ENCODE data around the gene SPOCK3.
"Not testable (repeated sequence)": the region's sequence is repeated elsewhere in the genome, so short reads cannot be mapped to it uniquely, and the experiment has no call there.

The SPOCK3 gene

DNA sequence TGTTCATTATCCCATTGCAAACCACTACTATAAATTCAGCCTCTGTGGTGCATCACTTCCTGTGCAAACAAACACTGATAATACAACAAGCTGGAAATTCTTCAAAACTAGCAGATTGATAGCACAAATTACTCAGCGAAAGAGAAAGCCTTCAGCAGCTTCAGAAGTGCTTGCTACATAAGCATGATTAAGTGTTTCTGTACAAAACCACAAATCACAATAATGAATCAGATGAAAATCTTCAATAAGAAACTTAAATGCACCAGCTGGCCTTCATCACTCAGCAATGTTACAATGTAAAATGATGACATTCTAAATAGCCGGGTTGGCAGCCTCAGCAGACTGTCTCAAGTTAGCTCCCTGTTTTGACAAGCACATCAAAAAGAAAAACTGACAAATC is 262.2 kb downstream of the SPOCK3 start:
- Histone ChIP-seq H3K27ac (ENCODE audit: low read length) (no peak overlapping the region), H3K9ac (ENCODE audit: low read length in 2 of 2) (no peak overlapping the region), H3K27me3 (ENCODE audit: control insufficient read depth in 1 of 2, insufficient read depth in 2 of 2, low read length in 2 of 2) (no peaks in the 10 kb centered on the region)

DNA sequence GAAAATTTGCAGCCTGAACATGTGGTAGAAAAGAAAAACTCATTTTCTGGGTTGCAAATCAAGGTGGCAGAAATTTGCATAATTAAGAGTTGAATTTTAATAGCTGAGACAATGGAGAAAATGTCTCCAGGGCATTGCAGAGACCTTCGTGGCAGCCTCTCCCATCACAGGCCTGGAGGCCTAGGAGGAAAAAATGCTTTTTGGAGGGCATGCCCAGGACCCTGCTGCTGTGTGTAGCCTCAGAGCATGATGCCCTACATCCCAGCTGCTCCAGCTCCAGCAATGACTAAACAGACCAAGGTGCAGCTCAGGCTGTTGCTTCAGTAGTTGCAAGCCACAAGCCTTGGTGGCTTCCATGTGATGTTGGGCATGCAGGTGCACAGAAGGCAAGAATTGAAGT is 266.1 kb downstream of the SPOCK3 start:
- not testable (repeated sequence) for H3K27ac ChIP-seq (ENCODE audit: low read length); H3K9ac ChIP-seq (ENCODE audit: low read length in 2 of 2); H3K4me3 ChIP-seq (ENCODE audit: low read length in 2 of 2); H3K36me3 ChIP-seq (ENCODE audit: control insufficient read depth in 2 of 2, insufficient read depth in 2 of 2, low read length in 2 of 2); H3K9me3 ChIP-seq (ENCODE audit: control insufficient read depth in 2 of 2, low read length in 2 of 2); H3K27me3 ChIP-seq (ENCODE audit: control insufficient read depth in 1 of 2, insufficient read depth in 2 of 2, low read length in 2 of 2); H3K4me1 ChIP-seq (ENCODE audit: control insufficient read depth, insufficient read depth, low read length)

More for the DNA sequence above, 262.2 kb downstream of the SPOCK3 start:
- Histone ChIP-seq H3K4me3 (ENCODE audit: low read length in 2 of 2) (no peak overlapping the region), H3K9me3 (ENCODE audit: control insufficient read depth in 2 of 2, low read length in 2 of 2) (no peaks in the 10 kb centered on the region), H3K36me3 (ENCODE audit: control insufficient read depth in 2 of 2, insufficient read depth in 2 of 2, low read length in 2 of 2) (no peaks in the 10 kb centered on the region), H3K4me1 (ENCODE audit: control insufficient read depth, insufficient read depth, low read length) (no peaks in the 10 kb centered on the region)

DNA sequence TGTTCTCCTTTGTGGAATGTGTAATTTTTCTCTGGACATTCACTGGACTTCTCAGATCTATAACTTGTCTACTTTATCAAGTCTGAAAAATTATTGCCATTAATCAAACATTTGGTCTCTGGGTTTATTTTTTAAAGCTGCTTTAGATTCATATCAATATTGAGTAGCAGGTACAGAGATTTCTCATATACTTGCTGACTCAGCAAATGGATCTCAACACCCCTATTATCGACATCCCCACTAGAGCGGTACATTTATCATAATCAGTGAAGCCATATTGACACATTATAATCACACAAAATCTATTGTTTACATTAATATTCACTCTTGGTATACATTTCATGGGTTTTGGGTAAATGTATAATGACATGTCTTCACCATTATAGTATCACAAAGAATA is 268.7 kb downstream of the SPOCK3 start:
- no peaks in the 10 kb centered on the region for H3K4me1 ChIP-seq (ENCODE audit: control insufficient read depth, insufficient read depth, low read length)
- no peaks in the 10 kb centered on the region for H3K36me3 ChIP-seq (ENCODE audit: control insufficient read depth in 2 of 2, insufficient read depth in 2 of 2, low read length in 2 of 2)
- no peaks in the 10 kb centered on the region for H3K9me3 ChIP-seq (ENCODE audit: control insufficient read depth in 2 of 2, low read length in 2 of 2)
- H3K4me3 ChIP-seq (ENCODE audit: low read length in 2 of 2), result no peak overlapping the region
- no peak overlapping the region for H3K27ac ChIP-seq (ENCODE audit: low read length)
- H3K9ac ChIP-seq (ENCODE audit: low read length in 2 of 2), result no peak overlapping the region
- H3K27me3 ChIP-seq (ENCODE audit: control insufficient read depth in 1 of 2, insufficient read depth in 2 of 2, low read length in 2 of 2), result no peaks in the 10 kb centered on the region

DNA sequence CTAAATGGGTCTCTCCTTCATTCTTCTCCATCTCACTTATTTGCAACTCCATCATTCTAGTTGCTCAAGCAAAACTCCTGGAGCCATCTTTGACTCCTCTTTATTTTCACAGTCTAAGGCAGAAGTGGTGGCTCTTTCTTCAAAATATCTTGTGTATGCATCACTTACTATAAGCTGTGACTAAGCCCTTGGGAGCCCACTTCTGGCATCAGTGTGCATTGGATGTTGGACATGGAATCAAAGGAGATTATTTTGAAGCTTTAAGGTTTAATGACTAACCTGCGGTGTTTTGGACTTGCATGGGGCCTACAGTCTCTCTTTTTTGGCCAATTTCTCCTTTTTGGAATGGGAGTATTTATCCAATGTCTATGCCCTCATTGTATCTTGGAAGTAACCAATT is 276.8 kb downstream of the SPOCK3 start:
- no peaks in the 10 kb centered on the region for H3K9me3 ChIP-seq (ENCODE audit: control insufficient read depth in 2 of 2, low read length in 2 of 2)
- no peaks in the 10 kb centered on the region for H3K36me3 ChIP-seq (ENCODE audit: control insufficient read depth in 2 of 2, insufficient read depth in 2 of 2, low read length in 2 of 2)
- H3K9ac ChIP-seq (ENCODE audit: low read length in 2 of 2), result no peak overlapping the region
- H3K4me1 ChIP-seq (ENCODE audit: control insufficient read depth, insufficient read depth, low read length), result no peaks in the 10 kb centered on the region
- no peaks in the 10 kb centered on the region for H3K27me3 ChIP-seq (ENCODE audit: control insufficient read depth in 1 of 2, insufficient read depth in 2 of 2, low read length in 2 of 2)
- H3K27ac ChIP-seq (ENCODE audit: low read length), result no peak overlapping the region
- H3K4me3 ChIP-seq (ENCODE audit: low read length in 2 of 2), result no peak overlapping the region

DNA sequence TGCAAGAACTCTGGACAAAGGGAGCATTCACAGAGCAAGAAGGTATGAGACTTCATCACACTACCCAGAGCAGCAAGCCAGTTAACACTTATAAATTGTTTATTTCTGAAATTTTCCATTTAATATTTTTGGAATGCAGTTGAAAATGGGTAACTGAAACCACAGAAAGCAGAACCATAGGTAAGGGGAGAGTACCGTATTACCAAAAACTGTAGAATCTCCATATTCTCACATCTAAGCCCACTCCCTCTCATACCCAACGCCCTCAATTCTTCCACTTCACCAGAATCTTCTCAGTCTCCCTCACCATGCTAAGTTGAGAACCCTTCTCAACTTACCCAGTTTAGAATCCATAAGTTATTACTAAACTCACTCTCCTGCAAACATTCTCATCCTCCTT is 277.8 kb downstream of the SPOCK3 start:
- H3K36me3 ChIP-seq (ENCODE audit: control insufficient read depth in 2 of 2, insufficient read depth in 2 of 2, low read length in 2 of 2), result no peaks in the 10 kb centered on the region
- H3K4me1 ChIP-seq (ENCODE audit: control insufficient read depth, insufficient read depth, low read length), result no peaks in the 10 kb centered on the region
- H3K27me3 ChIP-seq (ENCODE audit: control insufficient read depth in 1 of 2, insufficient read depth in 2 of 2, low read length in 2 of 2), result no peaks in the 10 kb centered on the region
- no peak overlapping the region for H3K27ac ChIP-seq (ENCODE audit: low read length)
- no peak overlapping the region for H3K9ac ChIP-seq (ENCODE audit: low read length in 2 of 2)
- H3K4me3 ChIP-seq (ENCODE audit: low read length in 2 of 2), result no peak overlapping the region
- H3K9me3 ChIP-seq (ENCODE audit: control insufficient read depth in 2 of 2, low read length in 2 of 2), result no peaks in the 10 kb centered on the region

DNA sequence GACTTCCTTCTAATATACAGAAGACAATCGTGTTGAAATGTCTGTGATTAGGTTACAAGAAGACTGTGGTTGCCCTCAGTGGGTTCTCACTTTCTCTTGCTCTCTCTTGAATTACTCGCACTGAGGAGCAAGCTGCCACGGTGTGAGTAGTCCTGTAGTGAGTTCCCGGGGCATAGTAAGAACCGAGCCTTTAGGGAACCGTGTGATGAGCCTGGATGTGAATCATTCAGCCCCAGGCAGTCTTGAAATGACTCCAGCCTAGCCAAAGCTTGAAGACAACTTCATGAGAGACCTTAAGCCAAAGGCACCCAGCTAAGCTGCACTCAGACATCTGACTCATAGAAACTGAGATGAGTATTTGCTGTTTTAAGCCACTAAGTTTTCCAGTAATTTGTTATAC is 292.7 kb downstream of the SPOCK3 start:
- Histone ChIP-seq H3K9ac (ENCODE audit: low read length in 2 of 2) (no peak overlapping the region), H3K9me3 (ENCODE audit: control insufficient read depth in 2 of 2, low read length in 2 of 2) (no peaks in the 10 kb centered on the region), H3K27me3 (ENCODE audit: control insufficient read depth in 1 of 2, insufficient read depth in 2 of 2, low read length in 2 of 2) (no peaks in the 10 kb centered on the region), H3K4me3 (ENCODE audit: low read length in 2 of 2) (no peak overlapping the region), H3K4me1 (ENCODE audit: control insufficient read depth, insufficient read depth, low read length) (no peaks in the 10 kb centered on the region), H3K27ac (ENCODE audit: low read length) (no peak overlapping the region), H3K36me3 (ENCODE audit: control insufficient read depth in 2 of 2, insufficient read depth in 2 of 2, low read length in 2 of 2) (no peaks in the 10 kb centered on the region)

DNA sequence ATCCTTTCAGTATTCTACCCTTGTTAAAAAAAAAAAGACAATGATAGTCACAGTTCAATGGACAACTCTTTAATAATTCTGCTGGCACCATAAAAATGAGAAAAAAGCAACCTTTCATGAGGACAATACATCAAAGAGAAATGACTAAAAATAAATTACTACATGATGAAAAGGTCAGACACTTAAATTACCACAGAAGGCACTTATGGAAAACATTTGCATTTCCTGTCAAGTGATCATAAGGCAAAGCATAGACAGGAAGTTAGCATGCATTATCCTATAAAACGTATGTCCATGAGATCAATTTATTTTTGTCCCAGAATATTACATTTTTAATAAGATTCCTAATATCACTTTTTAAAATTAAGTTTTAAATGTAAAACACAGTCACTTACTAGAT is 303.8 kb downstream of the SPOCK3 start:
- Histone ChIP-seq H3K27ac (ENCODE audit: low read length) (no peak overlapping the region), H3K4me3 (ENCODE audit: low read length in 2 of 2) (no peak overlapping the region), H3K36me3 (ENCODE audit: control insufficient read depth in 2 of 2, insufficient read depth in 2 of 2, low read length in 2 of 2) (no peaks in the 10 kb centered on the region), H3K4me1 (ENCODE audit: control insufficient read depth, insufficient read depth, low read length) (no peaks in the 10 kb centered on the region), H3K27me3 (ENCODE audit: control insufficient read depth in 1 of 2, insufficient read depth in 2 of 2, low read length in 2 of 2) (no peaks in the 10 kb centered on the region), H3K9me3 (ENCODE audit: control insufficient read depth in 2 of 2, low read length in 2 of 2) (no peaks in the 10 kb centered on the region), H3K9ac (ENCODE audit: low read length in 2 of 2) (no peak overlapping the region)

DNA sequence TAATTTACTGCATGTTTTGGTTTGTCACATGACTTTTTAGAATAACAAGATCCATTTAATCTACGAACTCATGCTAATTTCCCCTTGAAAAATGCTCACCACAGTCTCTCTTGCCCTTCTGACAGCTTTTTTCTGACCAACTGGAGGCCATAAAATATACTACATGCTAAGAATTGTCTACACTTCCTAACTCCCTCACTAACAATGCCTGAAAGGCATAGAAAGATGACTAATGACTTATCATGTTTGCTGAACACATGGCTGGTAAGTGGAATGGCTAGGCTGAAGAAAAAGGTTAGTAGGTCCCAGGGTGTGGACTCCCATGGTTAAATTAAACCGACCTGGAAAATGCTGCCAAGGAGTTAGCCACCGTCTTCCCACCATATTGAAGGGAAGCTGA is 309.9 kb downstream of the SPOCK3 start:
- Histone ChIP-seq H3K4me1 (ENCODE audit: control insufficient read depth, insufficient read depth, low read length) (no peaks in the 10 kb centered on the region), H3K27ac (ENCODE audit: low read length) (no peak overlapping the region), H3K4me3 (ENCODE audit: low read length in 2 of 2) (no peak overlapping the region)

DNA sequence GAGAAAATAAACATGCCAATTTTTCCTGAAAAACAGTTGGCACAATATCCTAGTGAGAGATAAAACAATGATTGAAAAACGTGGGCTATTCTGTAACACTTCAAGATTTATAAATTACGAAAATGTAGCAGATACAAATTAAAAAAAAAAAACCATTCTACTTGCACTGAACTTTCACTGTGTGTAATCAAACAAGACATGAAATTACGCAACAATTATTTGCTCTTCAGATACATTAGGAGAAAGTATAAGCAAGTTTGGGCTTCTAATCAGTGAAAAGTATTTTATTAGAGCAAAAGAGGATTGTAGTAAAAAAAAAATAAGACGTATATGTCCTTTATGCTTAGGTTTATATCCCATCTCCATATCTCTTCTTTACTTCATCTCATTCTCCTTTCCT is 320.4 kb downstream of the SPOCK3 start:
- Histone ChIP-seq H3K27me3 (ENCODE audit: control insufficient read depth in 1 of 2, insufficient read depth in 2 of 2, low read length in 2 of 2) (no peaks in the 10 kb centered on the region), H3K9ac (ENCODE audit: low read length in 2 of 2) (no peak overlapping the region), H3K27ac (ENCODE audit: low read length) (no peak overlapping the region), H3K36me3 (ENCODE audit: control insufficient read depth in 2 of 2, insufficient read depth in 2 of 2, low read length in 2 of 2) (no peaks in the 10 kb centered on the region), H3K4me3 (ENCODE audit: low read length in 2 of 2) (no peak overlapping the region), H3K9me3 (ENCODE audit: control insufficient read depth in 2 of 2, low read length in 2 of 2) (no peaks in the 10 kb centered on the region), H3K4me1 (ENCODE audit: control insufficient read depth, insufficient read depth, low read length) (no peaks in the 10 kb centered on the region)

More for the DNA sequence above, 309.9 kb downstream of the SPOCK3 start:
- Histone ChIP-seq H3K36me3 (ENCODE audit: control insufficient read depth in 2 of 2, insufficient read depth in 2 of 2, low read length in 2 of 2) (no peaks in the 10 kb centered on the region), H3K9ac (ENCODE audit: low read length in 2 of 2) (no peak overlapping the region), H3K27me3 (ENCODE audit: control insufficient read depth in 1 of 2, insufficient read depth in 2 of 2, low read length in 2 of 2) (no peaks in the 10 kb centered on the region), H3K9me3 (ENCODE audit: control insufficient read depth in 2 of 2, low read length in 2 of 2) (no peaks in the 10 kb centered on the region)

DNA sequence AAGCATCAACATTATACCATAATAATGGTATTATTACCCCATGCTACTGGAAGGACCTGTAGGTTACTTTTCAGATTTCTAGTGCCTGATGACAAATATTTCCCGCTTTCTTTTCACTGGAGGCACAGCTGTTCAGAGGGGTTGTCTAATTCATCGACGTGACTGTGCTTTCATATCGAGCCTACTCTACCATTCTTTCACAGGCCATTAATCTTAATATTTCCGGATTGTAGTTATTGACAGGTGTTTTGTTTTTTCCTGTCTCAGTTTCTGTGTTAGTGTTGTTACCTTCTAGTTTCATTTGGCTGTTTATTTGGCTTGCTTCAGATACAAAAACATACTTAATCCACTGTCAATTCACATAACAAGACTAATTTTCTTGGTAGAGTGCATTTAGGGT is 330.9 kb downstream of the SPOCK3 start:
- Histone ChIP-seq H3K4me3 (ENCODE audit: low read length in 2 of 2) (no peak overlapping the region), H3K4me1 (ENCODE audit: control insufficient read depth, insufficient read depth, low read length) (no peaks in the 10 kb centered on the region), H3K9me3 (ENCODE audit: control insufficient read depth in 2 of 2, low read length in 2 of 2) (no peaks in the 10 kb centered on the region), H3K27ac (ENCODE audit: low read length) (no peak overlapping the region), H3K9ac (ENCODE audit: low read length in 2 of 2) (no peak overlapping the region), H3K36me3 (ENCODE audit: control insufficient read depth in 2 of 2, insufficient read depth in 2 of 2, low read length in 2 of 2) (no peaks in the 10 kb centered on the region), H3K27me3 (ENCODE audit: control insufficient read depth in 1 of 2, insufficient read depth in 2 of 2, low read length in 2 of 2) (no peaks in the 10 kb centered on the region)

DNA sequence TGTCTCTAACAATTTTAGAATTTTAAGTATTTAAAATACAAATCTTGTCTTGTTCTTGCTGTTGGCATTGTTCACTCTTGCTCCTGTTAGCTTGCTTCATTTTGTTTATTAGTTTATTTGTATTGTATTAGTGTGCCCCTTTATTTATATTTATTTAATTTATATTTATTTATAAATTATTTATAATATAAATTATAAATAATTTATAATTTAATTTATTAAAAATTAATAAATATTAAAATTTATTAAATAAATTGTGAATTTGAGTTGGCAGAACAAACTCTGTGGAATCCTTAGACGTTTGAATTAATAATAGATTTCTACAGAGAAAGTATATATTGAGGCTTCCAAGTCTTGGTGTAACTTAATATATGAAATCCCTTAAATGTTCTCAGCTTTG is 331.4 kb downstream of the SPOCK3 start:
- Histone ChIP-seq H3K4me1 (ENCODE audit: control insufficient read depth, insufficient read depth, low read length) (no peaks in the 10 kb centered on the region), H3K9ac (ENCODE audit: low read length in 2 of 2) (no peak overlapping the region), H3K36me3 (ENCODE audit: control insufficient read depth in 2 of 2, insufficient read depth in 2 of 2, low read length in 2 of 2) (no peaks in the 10 kb centered on the region), H3K27ac (ENCODE audit: low read length) (no peak overlapping the region), H3K4me3 (ENCODE audit: low read length in 2 of 2) (no peak overlapping the region), H3K27me3 (ENCODE audit: control insufficient read depth in 1 of 2, insufficient read depth in 2 of 2, low read length in 2 of 2) (no peaks in the 10 kb centered on the region), H3K9me3 (ENCODE audit: control insufficient read depth in 2 of 2, low read length in 2 of 2) (no peaks in the 10 kb centered on the region)

DNA sequence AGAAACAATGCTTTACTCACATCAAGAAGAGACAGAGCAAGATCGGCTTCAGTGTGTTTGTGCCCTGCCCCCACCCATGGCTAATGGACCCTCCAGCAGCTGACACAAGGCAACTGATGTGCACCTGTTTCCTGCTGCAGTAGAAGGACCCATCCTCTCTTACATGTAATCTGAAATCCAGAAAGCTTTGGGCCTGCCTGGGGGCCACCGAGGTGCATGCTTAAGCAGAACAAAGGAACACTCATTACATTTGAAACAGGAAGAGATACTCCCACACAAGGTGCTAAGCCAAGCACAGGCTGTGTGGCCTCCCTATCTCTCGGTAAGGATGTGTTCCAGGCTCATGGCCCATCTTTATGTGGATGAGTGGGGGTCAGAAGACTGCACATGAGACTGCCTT is 338.0 kb downstream of the SPOCK3 start:
- no peaks in the 10 kb centered on the region for H3K4me1 ChIP-seq (ENCODE audit: control insufficient read depth, insufficient read depth, low read length)
- no peaks in the 10 kb centered on the region for H3K27me3 ChIP-seq (ENCODE audit: control insufficient read depth in 1 of 2, insufficient read depth in 2 of 2, low read length in 2 of 2)
- H3K9me3 ChIP-seq (ENCODE audit: control insufficient read depth in 2 of 2, low read length in 2 of 2), result no peaks in the 10 kb centered on the region
- H3K9ac ChIP-seq (ENCODE audit: low read length in 2 of 2), result no peak overlapping the region
- H3K27ac ChIP-seq (ENCODE audit: low read length), result no peak overlapping the region
- H3K4me3 ChIP-seq (ENCODE audit: low read length in 2 of 2), result no peak overlapping the region
- no peaks in the 10 kb centered on the region for H3K36me3 ChIP-seq (ENCODE audit: control insufficient read depth in 2 of 2, insufficient read depth in 2 of 2, low read length in 2 of 2)
